NCI-H748 (cell line): ENCODE measurements around the gene DHDH.
A peak's percentile ranks its signal among the peaks of the same experiment; 100 is the strongest.
"Not testable (repeated sequence)": the region's sequence is repeated elsewhere in the genome, so short reads cannot be mapped to it uniquely, and the experiment has no call there.

Experiments used
- DNase-seq: peaks from one replicate; lab custom pipeline; 2025; ENCODE audit not compliant: unreplicated experiment; lab: John Stamatoyannopoulos, UW

DHDH gene

DNA sequence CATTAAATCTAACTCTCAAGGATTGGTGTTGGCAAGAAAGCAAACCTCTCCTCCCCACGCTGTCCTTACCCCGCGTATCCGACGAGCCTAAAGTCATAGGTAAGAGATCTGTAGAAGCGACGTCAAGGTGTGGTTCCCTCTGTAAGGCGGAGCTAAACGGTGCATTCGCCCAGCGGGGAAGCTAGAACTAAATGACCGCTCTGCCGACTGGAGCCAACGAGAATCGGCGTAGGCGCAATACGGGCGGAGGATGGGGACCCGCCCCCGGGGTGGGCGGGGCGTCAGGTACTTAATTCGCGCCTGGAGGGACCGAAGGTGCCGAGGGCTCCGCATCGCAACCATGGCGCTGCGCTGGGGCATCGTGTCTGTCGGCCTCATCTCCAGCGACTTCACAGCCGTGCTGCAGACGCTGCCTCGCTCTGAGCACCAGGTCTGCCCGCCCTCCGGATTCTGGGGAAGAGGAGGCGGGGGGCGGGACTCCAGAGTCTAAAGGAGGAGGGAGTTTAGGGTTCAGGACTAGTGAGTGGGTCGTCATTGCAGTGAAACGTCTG, at the start of gene DHDH:
DHDH (plus strand) TSS at position 318 of the 551 bp plus-strand sequence; CDS start at position 341, 23 bp downstream.
- DNase-seq, result peak; percentile 99

GRCh38 chr19:48883726-48884125, 49.8 kb upstream of the DHDH start:
- DNase-seq, result no peak

DNA sequence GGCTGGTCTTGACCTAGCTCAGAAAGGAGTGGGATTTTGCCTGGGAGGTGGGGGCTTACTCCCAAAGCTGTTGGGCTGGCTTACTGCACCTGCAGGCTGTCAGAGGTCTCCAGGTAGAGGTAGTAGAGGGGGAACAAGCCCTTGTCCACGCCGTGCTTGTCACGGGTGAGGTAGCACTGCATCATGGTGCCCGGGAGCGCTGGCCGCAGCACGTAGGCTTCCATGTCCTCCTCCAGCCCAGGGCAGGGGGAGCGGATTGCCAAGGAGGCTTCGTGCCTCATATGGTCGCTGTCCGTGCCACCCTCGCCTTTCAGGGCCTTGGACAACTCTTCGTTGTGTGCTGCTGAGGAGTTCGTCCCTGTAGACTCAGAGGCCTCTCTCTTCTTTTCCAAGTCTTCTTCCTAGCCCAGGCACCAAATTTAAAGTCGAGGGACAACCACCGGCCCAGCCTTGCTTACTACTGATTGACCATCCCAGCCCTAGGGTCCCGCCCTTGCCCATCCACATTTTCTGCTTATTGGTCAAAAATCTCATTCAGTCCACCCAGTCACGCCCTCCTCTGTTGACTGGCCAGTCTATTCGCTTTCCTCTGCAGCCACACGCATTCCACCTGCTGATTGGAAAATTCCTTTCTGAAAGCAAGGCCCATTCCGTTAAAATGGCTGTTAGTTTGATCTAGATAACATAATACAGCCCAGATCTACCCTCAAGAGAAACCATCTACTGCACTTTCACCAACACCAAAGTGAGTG, 45.5 kb upstream of the DHDH start:
- DNase-seq, result no peak

- not testable (repeated sequence) for DNase-seq
Observed at GRCh38 chr19:48889496-48889895, 44.0 kb upstream of the DHDH start.

DNA sequence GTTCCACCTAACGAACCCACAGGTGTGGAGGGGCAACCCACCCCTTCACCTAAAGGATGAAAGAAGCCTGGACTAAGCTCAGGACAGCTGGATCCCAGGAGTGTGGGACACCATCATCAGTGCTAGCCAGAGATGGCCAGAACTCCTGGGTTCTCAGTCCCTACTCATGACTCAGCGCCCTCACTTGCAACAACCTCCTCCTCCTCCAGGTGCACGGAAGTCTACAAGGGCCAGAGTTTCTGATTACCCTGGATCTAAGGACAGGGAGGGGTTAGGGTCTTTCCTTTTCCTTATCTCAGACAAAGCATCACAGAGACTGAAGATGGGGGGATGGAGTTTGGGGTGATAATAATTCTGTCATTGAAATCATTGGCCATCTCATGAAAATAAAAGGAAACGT, 42.9 kb upstream of the DHDH start:
- no peak for DNase-seq

DNA sequence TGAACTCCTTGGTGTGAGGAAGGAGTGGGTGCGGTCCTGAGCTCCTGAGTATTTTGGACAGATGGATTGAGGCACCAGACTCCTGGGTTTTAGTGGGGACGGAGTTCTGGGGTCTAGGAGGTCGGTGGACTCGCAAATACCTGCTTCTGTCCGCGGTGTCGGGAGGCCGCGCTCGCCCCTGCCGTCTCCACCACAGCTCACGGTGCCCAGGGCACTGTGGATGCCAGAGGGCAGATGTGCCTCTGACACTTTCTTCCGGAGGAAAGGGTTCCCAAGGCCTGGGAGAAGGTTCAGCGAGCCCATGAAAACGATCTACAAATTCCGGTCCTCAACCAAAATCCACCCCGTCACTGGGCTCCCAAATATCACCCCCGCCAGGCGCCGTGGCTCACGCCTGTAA, 38.3 kb upstream of the DHDH start:
- DNase-seq, result no peak

GRCh38 chr19:48896191-48896720, 37.2 kb upstream of the DHDH start:
- peak; percentile 29 for DNase-seq

GRCh38 chr19:48897181-48897580, 36.3 kb upstream of the DHDH start:
- DNase-seq, result no peak

GRCh38 chr19:48899386-48899749, 34.1 kb upstream of the DHDH start:
- not testable (repeated sequence) for DNase-seq

DNA sequence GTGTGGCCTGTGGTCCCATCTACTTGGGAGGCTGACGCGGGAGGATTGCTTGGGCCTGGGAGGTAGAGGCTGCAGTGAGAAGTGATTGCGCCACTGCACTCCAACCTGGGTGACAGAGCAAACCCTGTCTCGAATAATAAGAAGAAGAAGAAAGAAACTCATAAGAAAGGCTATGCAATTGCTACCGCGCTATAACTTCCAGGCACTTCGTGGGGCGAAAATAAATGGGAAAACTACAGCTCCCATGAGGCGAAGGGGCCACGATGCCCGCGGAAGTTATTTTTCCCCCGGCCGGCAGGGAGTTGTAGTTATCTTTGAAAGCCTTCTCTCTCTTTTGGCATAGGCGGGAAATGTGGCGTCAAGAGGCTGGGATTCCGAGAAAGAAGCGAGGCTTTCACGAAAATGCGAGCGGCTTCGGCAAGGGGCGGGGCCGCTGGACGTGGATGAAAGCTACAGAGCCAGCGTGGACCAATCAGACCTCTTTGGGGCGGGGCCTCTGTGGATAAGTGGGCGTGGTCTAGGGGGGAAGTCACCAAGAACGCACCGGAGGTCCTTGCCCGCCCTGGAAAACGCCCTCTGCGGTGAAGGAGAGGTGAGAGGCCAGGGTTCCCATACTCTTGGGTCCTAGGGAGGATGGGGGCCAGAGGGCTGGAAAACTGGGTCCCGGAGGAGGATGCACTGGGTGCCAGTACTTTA, 33.6 kb upstream of the DHDH start, which contains the start of gene NUCB1:
NUCB1 (plus strand) TSS at position 532 of the 696 bp plus-strand sequence. CDS start 485 bp downstream, outside the sequence.
- peak; percentile 99 for DNase-seq

DNA sequence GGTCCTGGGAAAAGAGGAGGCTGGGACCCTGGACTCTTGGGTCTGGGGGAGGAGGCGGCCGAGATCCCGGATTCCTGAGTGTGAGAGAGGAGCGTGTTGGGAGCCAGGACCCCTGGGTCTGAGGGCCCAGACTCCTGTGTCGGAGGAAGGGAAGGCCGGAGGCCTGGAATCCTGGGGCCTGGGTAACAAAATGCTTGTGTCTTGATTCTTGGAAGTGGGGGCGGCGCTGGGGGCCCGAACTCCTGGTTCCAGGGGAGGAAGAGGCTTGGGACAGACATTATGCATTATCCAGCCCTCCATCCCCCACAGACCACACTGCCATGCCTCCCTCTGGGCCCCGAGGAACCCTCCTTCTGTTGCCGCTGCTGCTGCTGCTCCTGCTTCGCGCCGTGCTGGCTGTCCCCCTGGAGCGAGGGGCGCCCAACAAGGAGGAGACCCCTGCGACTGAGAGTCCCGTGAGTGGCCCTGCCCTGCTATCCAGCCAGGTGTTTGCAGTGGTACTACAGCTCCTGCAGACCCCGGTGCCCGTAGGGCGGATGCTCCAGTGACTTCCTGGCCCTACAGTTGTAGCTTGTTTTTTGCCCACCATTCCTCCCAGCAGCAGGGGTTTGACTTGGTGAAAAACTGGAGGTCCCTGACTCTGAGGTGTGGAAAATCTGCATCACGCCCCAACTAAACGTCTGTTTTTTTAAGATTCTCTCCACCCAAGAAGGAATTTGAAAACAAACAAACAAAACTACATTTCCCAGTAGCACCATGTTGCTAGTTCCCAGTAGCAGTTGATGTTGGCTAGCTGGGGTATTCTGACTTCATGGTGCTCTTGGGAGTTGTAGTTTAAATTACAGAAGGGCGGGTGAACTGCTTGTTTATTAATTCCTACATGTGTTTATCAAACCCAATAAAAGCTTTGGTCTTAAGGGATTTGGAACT, 32.8 kb upstream of the DHDH start:
- peak; percentile 37 for DNase-seq

- DNase-seq, result not testable (repeated sequence)
Observed at GRCh38 chr19:48902291-48902690, 31.2 kb upstream of the DHDH start.

DNA sequence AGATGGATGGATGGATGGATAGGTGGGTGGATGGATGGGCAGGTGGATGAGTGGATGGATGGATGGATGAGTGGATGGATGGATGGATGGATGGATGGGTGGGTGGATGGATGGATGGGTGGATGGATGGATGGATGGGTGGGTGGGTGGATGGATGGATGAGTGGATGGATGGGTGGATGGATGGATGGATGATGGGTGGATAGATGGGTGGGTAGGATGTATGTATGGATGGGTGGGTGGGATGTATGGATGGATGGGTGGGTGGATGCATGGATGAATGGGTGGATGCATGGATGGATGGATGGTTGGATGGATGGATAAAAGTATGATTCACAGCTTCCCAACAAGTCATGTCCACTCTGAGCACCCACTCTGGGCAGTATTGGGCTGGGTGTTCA, 29.7 kb upstream of the DHDH start:
- DNase-seq, result not testable (repeated sequence)

DNA sequence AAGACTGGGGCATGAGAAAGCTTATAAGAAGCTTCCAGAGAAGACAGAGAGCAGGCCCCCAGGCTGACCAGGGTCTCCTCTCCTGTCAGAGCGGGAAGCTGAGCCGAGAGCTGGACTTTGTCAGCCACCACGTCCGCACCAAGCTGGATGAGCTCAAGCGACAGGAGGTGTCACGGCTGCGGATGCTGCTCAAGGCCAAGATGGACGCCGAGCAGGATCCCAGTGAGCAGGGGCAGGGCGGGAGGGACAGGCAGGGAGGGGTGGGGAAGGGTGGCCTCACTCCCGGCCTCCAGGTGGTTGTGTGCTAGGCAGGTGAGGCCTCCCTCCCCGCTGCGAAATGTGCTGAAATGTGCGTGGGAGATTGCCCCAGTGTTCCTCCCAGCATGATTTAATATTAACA, 27.8 kb upstream of the DHDH start:
- no peak for DNase-seq

- no peak for DNase-seq
Observed at GRCh38 chr19:48906324-48906723, 27.2 kb upstream of the DHDH start.

DNA sequence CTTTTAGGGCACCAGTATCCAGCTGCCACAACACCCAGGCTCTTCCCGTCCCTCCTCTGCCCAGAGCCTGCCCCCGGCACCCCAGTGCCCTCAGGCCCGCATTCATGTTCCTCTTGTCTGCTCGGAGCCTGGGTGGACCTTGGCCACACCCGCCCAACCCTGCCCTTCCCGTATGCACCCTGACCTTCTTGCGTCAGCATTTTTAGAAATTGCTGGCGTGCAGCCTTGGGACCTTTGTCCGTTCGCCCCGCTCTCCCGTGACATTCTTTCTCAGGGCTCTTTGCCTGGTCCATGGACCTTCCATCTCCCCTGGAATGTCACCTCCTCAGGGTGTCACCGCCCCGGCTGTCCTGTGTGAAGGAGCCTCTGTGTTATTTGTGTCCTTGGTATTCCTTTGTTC, 25.8 kb upstream of the DHDH start:
- no peak for DNase-seq

- DNase-seq, result not testable (repeated sequence)
Observed at GRCh38 chr19:48909424-48910077, 23.9 kb upstream of the DHDH start.

GRCh38 chr19:48910803-48911202, 22.7 kb upstream of the DHDH start:
- no peak for DNase-seq

DNA sequence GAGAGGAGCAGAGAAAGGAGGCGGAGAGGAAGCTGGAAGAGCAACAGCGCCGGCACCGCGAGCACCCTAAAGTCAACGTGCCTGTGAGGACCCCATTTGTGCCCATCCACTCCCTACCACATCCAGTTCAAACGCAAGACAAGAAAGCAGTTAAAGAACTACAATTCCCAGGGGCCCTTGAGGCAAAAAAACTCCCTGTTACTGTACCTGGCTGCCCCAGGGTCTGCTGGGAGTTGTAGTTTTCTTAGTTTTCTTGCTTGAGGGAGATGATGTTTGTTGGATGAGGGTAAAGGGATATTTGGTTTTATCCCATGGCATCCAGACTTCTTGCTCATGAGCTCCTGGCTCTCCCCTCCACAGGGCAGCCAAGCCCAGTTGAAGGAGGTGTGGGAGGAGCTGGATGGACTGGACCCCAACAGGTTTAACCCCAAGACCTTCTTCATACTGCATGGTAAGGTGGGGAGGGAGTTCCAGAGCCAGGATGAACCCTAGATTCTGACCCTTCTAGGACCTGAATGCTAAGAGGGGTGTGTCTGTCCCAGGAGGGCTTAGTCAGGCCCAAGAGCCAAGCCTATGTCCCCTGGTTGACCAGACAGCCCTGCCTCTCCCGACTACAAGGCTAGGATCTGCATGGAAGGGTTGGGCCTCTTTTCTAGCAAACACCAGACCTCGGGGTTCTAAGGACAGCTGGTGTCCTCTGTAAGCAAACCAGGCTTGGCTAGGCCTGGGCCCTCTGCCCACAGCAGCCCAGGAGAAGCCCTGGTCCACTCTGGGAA, 20.2 kb upstream of the DHDH start:
- DNase-seq, result no peak
